DMS53 treated with DMSO at 0.1 percent for 48 hours (cell line): Measurements from ENCODE around the gene SIK1.
A peak's percentile ranks its signal among the peaks of the same experiment; 100 is the strongest.

ENCODE experiments used
- DNase-seq: peaks from one replicate; lab custom pipeline; 2025; ENCODE audit not compliant: unreplicated experiment; lab: John Stamatoyannopoulos, UW

The SIK1 gene

GRCh38 chr21:43369124-43369523 lies 57.8 kb downstream of the SIK1 start:
- DNase-seq = peak; percentile 72

GRCh38 chr21:43368685-43369084 lies 58.2 kb downstream of the SIK1 start:
- no peak for DNase-seq

- DNase-seq = no peak
Measured at GRCh38 chr21:43367859-43368258, 59.1 kb downstream of the SIK1 start.

GRCh38 chr21:43367296-43367695 lies 59.6 kb downstream of the SIK1 start:
- no peak for DNase-seq

- DNase-seq = no peak
Measured at GRCh38 chr21:43366656-43367055, 60.3 kb downstream of the SIK1 start.

- DNase-seq = no peak
Measured at GRCh38 chr21:43365611-43366426, 61.1 kb downstream of the SIK1 start.

GRCh38 chr21:43364851-43365424 lies 62.0 kb downstream of the SIK1 start:
- DNase-seq = no peak
